Endothelial cell of umbilical vein (primary cell): ENCODE data around the gene CD82. TPM values are rescaled to one million over a fixed set of nuclear protein-coding genes. Genes with fewer than 3 reads are reported as not detected.

Experiments used
- BruUV-seq: library from RNA; stranded (reverse); fragments of 400-500 nt; replicated peaks from 2 replicates; lab custom pipeline; 2021; lab: Mats Ljungman, UMichigan
- CTCF ChIA-PET: fragments of 300-600, 350-600 bp; sonication (Branson Sonifier 250); formaldehyde crosslinking; loops from one replicate; lab custom pipeline; 2021; ENCODE audit warnings: antibody characterized with exemption, inconsistent platforms; lab: Charles Lee
- POLR2A ChIA-PET: fragments of 300-600, 350-600 bp; sonication (Branson Sonifier 250); formaldehyde crosslinking; loops from one replicate; lab custom pipeline; 2021; ENCODE audit warnings: antibody characterized with exemption, inconsistent platforms; lab: Charles Lee
- DNase-seq: peaks from one replicate; pipeline ENCODE4 v3.0.0-alpha.2; 2011; ENCODE audit warnings: low read depth, low spot score
- FAIRE-seq: peaks from 2 replicates; lab custom pipeline; 2011; peaks lifted over from hg19 to GRCh38; lab: Jason Lieb, UNC
- H2AFZ ChIP-seq: 2 replicates; pipeline ENCODE4 v1.6.0; 2012; ENCODE audit warnings: low read depth, low read length, control low read depth, inconsistent platforms
- H3K27ac ChIP-seq: 2 replicates; pipeline ENCODE4 v1.5.1; 2011; ENCODE audit warnings: low read depth, mild to moderate bottlenecking, control low read depth, low read length, moderate library complexity; ENCODE audit not compliant: insufficient read depth
- H3K27me3 ChIP-seq, 2 experiments: 2 replicates each; pipeline versions ENCODE4 v1.6.0 to v1.6.1; 2011; ENCODE audit warnings: low read length in 2 of 2, mixed read lengths in 1 of 2; ENCODE audit not compliant: control insufficient read depth in 2 of 2, insufficient read depth in 2 of 2
- H3K36me3 ChIP-seq, 2 experiments: 2 replicates in 1 of 2; 3 replicates in 1 of 2; pipeline ENCODE4 v1.5.1; 2011; ENCODE audit warnings: low read length in 2 of 2, mild to moderate bottlenecking in 1 of 2, moderate library complexity in 1 of 2; ENCODE audit not compliant: control insufficient read depth in 2 of 2, insufficient read depth in 2 of 2; ENCODE audit errors: extremely low read depth in 1 of 2
- H3K4me1 ChIP-seq: 3 replicates; pipeline ENCODE4 v1.5.1; 2011; ENCODE audit warnings: mild to moderate bottlenecking, low read length; ENCODE audit not compliant: control insufficient read depth, insufficient read depth; ENCODE audit errors: extremely low read depth
- H3K4me2 ChIP-seq: 2 replicates; pipeline ENCODE4 v1.6.1; 2011; ENCODE audit warnings: low read length, control low read depth, mixed read lengths; ENCODE audit not compliant: insufficient read depth
- H3K4me3 ChIP-seq, 3 experiments: fragments of 200-600 bp in 1 of 3; sonication (generic), shearing (Covaris generic) in 1 of 3; replicated peaks in 1 of 3; 2 replicates each; pipeline ENCODE4 v1.5.1; 2011 to 2016; ENCODE audit warnings: control low read depth in 3 of 3, low read length in 3 of 3, mild to moderate bottlenecking in 2 of 3, inconsistent platforms in 1 of 3, low read depth in 1 of 3, moderate library complexity in 1 of 3; ENCODE audit not compliant: insufficient read depth in 1 of 3
- H3K79me2 ChIP-seq: 2 replicates; pipeline ENCODE4 v1.6.0; 2012; ENCODE audit warnings: low read length, inconsistent platforms; ENCODE audit not compliant: control insufficient read depth, insufficient read depth
- H3K9ac ChIP-seq: replicated peaks from 2 replicates; pipeline ENCODE3; 2011; ENCODE audit warnings: low read length, control low read depth; ENCODE audit not compliant: insufficient read depth; ENCODE audit errors: extremely low read depth
- H3K9me1 ChIP-seq: replicated peaks from 3 replicates; pipeline ENCODE4 v1.6.0; 2011; ENCODE audit warnings: mild to moderate bottlenecking, low read length; ENCODE audit not compliant: control insufficient read depth, insufficient read depth; ENCODE audit errors: extremely low read depth
- H3K9me3 ChIP-seq: replicated peaks from 2 replicates; pipeline ENCODE4 v1.5.1; 2012; ENCODE audit warnings: low read length, inconsistent platforms; ENCODE audit not compliant: control insufficient read depth, insufficient read depth
- H4K20me1 ChIP-seq: replicated peaks from 2 replicates; pipeline ENCODE3; 2011; ENCODE audit warnings: mild to moderate bottlenecking, low read length; ENCODE audit not compliant: control insufficient read depth, insufficient read depth; ENCODE audit errors: extremely low read depth
- EZH2 ChIP-seq: IDR thresholded peaks from 2 replicates; pipeline ENCODE4 v1.6.1; 2012; ENCODE audit warnings: borderline replicate concordance, low read depth, mild to moderate bottlenecking, moderate library complexity, low read length, inconsistent platforms; ENCODE audit not compliant: severe bottlenecking
- FOS ChIP-seq: IDR thresholded peaks from 2 replicates; pipeline ENCODE4 v1.6.1; 2011; ENCODE audit warnings: mild to moderate bottlenecking, low read length, moderate library complexity, borderline replicate concordance; ENCODE audit not compliant: insufficient read depth
- GATA2 ChIP-seq: IDR thresholded peaks from 2 replicates; pipeline ENCODE4 v1.7.0; 2011; ENCODE audit warnings: low read depth, mild to moderate bottlenecking, moderate library complexity, mixed read lengths, low read length; ENCODE audit not compliant: insufficient read length, insufficient read depth
- JUN ChIP-seq: IDR thresholded peaks from 2 replicates; pipeline ENCODE4 v1.6.1; 2011; ENCODE audit warnings: borderline replicate concordance, low read depth; ENCODE audit not compliant: insufficient read length, insufficient read depth
- MYC ChIP-seq: IDR thresholded peaks from one replicate; pipeline ENCODE4 v1.6.1; 2011; ENCODE audit warnings: mild to moderate bottlenecking, low read depth, low read length
- POLR2A ChIP-seq: IDR thresholded peaks from 2 replicates; pipeline ENCODE4 v1.6.1; 2012; ENCODE audit warnings: low read depth, mild to moderate bottlenecking, control low read depth, low read length
- POLR2AphosphoS5 ChIP-seq: IDR thresholded peaks from 2 replicates; pipeline ENCODE4 v1.6.1; 2012; ENCODE audit warnings: low read depth, mild to moderate bottlenecking, control low read depth, low read length, moderate library complexity; ENCODE audit not compliant: insufficient read depth
- dilution Hi-C: fragments of 300-500 bp; cut with MboI; formaldehyde crosslinking; loops from one replicate; pipeline ENCODE4 v1.15.0; 2019; ENCODE audit warnings: low sequenced_read_pairs; ENCODE audit not compliant: extremely low pct_ligation_motif_present
- intact Hi-C: fragments of 100-400 bp; cut with micrococcal nuclease; formaldehyde crosslinking; loops from one replicate; pipeline ENCODE4 v1.10.0; 2022
- polyA plus RNA-seq, 4 experiments: library from polyadenylated mRNA; depleted of rRNA in 3 of 4; stranded (reverse) in 3 of 4; unstranded in 1 of 4; fragments of >200 nt; gene quantifications; 2 replicates each; pipeline versions ENCODE4 v1.2.1 to v1.2.3, GENCODE V29; 2011 to 2012; ENCODE audit warnings: missing spikeins in 1 of 4
- total RNA-seq: library from RNA; stranded (reverse); gene quantifications from 2 replicates; pipeline ENCODE4 v1.2.3, GENCODE V29; 2021
- TF ChIP-seq, protein P1 (sequence below), 2 donors: IDR thresholded peaks; 1 replicate in 1 of 2; 2 replicates in 1 of 2; pipeline ENCODE4 v1.5.1; 2011; ENCODE audit warnings: low read length in 2 of 2, mild to moderate bottlenecking in 2 of 2, moderate library complexity in 2 of 2, control low read depth in 1 of 2, inconsistent platforms in 1 of 2, low read depth in 1 of 2; ENCODE audit not compliant: insufficient read depth in 1 of 2; ENCODE audit errors: extremely low read depth in 1 of 2
- TF ChIP-seq, protein P2 (sequence below): IDR thresholded peaks from 2 replicates; pipeline ENCODE4 v1.6.1; 2011; ENCODE audit not compliant: insufficient read depth, insufficient read length

Gene CD82
- total and polyA plus RNA-seq, 2 donors (not counting 3 experiments of a cell fraction or from before 2014, with no cell fraction given), result 17.9 to 25.2 TPM

GRCh38 chr11:44658506-44658850 is 93.0 kb downstream of the CD82 start:
- Histone ChIP-seq H3K79me2 (no peaks in the 10 kb centered on the region), H3K9ac (no peak overlapping the region), H3K4me3 (no peak overlapping the region), H3K9me3 (no peaks in the 10 kb centered on the region), H3K36me3 (no peaks in the 10 kb centered on the region), H3K4me2 (no peak overlapping the region), H3K27ac (no peak overlapping the region), H3K4me1 (no peaks in the 10 kb centered on the region), H2AFZ (no peak overlapping the region), H3K9me1 (no peaks in the 10 kb centered on the region), H3K27me3 (peaks cover 0 to 3% of the 10 kb centered on the region in 2 experiments), H4K20me1 (no peaks in the 10 kb centered on the region)
- intact Hi-C loops (loop anchor here (1.0 kb wide), 1 partner anchor 236 kb away; no protein-coding TSS in a partner anchor), dilution Hi-C loops (no loop called here)
- ChIA-PET CTCF (interaction anchor here (0.6 to 1.9 kb wide), 27 partner anchors 9 to 253 kb away, joined by 3 to 29 read pairs (median 5); partner anchors contain the start of gene TSPAN18), POLR2A (no interaction called here)
- no TSS peak for BruUV-seq
- peak; percentile 62 for FAIRE-seq
- DNase-seq, result peak; percentile 55
- no peak for TF ChIP-seq JUN
- TF ChIP-seq GATA2, result no peak
- no peak for TF ChIP-seq MYC
- TF ChIP-seq, protein P1, sequence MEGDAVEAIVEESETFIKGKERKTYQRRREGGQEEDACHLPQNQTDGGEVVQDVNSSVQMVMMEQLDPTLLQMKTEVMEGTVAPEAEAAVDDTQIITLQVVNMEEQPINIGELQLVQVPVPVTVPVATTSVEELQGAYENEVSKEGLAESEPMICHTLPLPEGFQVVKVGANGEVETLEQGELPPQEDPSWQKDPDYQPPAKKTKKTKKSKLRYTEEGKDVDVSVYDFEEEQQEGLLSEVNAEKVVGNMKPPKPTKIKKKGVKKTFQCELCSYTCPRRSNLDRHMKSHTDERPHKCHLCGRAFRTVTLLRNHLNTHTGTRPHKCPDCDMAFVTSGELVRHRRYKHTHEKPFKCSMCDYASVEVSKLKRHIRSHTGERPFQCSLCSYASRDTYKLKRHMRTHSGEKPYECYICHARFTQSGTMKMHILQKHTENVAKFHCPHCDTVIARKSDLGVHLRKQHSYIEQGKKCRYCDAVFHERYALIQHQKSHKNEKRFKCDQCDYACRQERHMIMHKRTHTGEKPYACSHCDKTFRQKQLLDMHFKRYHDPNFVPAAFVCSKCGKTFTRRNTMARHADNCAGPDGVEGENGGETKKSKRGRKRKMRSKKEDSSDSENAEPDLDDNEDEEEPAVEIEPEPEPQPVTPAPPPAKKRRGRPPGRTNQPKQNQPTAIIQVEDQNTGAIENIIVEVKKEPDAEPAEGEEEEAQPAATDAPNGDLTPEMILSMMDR (IDR thresholded peaks at IDR 0.05; ENCODE audit: extremely low read depth in 1 of 2, insufficient read depth in 1 of 2, low read depth in 1 of 2, low read length in 2 of 2), result peak; percentile 39 to 55

GRCh38 chr11:44659641-44660040 is 94.2 kb downstream of the CD82 start:
- BruUV-seq, result no TSS peak
- dilution Hi-C loops, result no loop called here
- CTCF ChIA-PET, result interaction anchor here (0.9 to 1.0 kb wide), 2 partner anchors 8 to 252 kb away, joined by 4 to 7 read pairs; no protein-coding TSS in a partner anchor

More at GRCh38 chr11:44659641-44660040, 94.2 kb downstream of the CD82 start:
- Histone ChIP-seq H3K36me3 (no peaks in the 10 kb centered on the region), H3K9me3 (no peaks in the 10 kb centered on the region), H4K20me1 (no peaks in the 10 kb centered on the region), H3K27ac (no peak overlapping the region), H2AFZ (no peak overlapping the region), H3K27me3 (peaks cover 0 to 3% of the 10 kb centered on the region in 2 experiments), H3K9me1 (no peaks in the 10 kb centered on the region), H3K4me2 (no peak overlapping the region), H3K4me3 (no peak overlapping the region), H3K9ac (no peak overlapping the region), H3K79me2 (no peaks in the 10 kb centered on the region), H3K4me1 (no peaks in the 10 kb centered on the region)
- TF ChIP-seq EZH2, result no peak
- no peak for TF ChIP-seq FOS
- no peak for TF ChIP-seq MYC
- TF ChIP-seq, protein P1 (IDR thresholded peaks at IDR 0.05; ENCODE audit: extremely low read depth in 1 of 2, insufficient read depth in 1 of 2, low read depth in 1 of 2, low read length in 2 of 2), result no peak
- TF ChIP-seq POLR2AphosphoS5, result no peak
- no peak for TF ChIP-seq JUN
- TF ChIP-seq GATA2, result no peak
- TF ChIP-seq, protein P2, sequence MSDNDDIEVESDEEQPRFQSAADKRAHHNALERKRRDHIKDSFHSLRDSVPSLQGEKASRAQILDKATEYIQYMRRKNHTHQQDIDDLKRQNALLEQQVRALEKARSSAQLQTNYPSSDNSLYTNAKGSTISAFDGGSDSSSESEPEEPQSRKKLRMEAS, result no peak
- no peak for TF ChIP-seq POLR2A
- POLR2A ChIA-PET, result no interaction called here
- DNase-seq (no peak), FAIRE-seq (no peak)
- intact Hi-C loops, result no loop called here
